Astrocyte (in vitro differentiated cells and primary cell): ENCODE results near the gene LPCAT3. TPM values are rescaled to one million over a fixed set of nuclear protein-coding genes. Genes with fewer than 3 reads are reported as not detected.

Experiments
- DNase-seq: peaks from one replicate; pipeline ENCODE4 v3.0.0-alpha.2; 2010; ENCODE audit warnings: low read depth
- FAIRE-seq: peaks from 2 replicates; lab custom pipeline; 2011; peaks lifted over from hg19 to GRCh38; lab: Jason Lieb, UNC
- H2AFZ ChIP-seq: 2 replicates; pipeline ENCODE4 v1.6.0; 2012; ENCODE audit warnings: low read depth, low read length, inconsistent platforms
- H3K27ac ChIP-seq: 2 replicates; pipeline ENCODE4 v1.5.1; 2011; ENCODE audit warnings: low read depth, low read length, inconsistent platforms
- H3K27me3 ChIP-seq: 2 replicates; pipeline ENCODE4 v1.6.0; 2011; ENCODE audit warnings: low read length, inconsistent platforms; ENCODE audit not compliant: insufficient read depth
- H3K36me3 ChIP-seq: 2 replicates; pipeline ENCODE4 v1.5.1; 2011; ENCODE audit warnings: low read length, inconsistent platforms; ENCODE audit not compliant: insufficient read depth
- H3K4me1 ChIP-seq: 2 replicates; pipeline ENCODE4 v1.5.1; 2011; ENCODE audit warnings: low read length, inconsistent platforms; ENCODE audit not compliant: insufficient read depth
- H3K4me2 ChIP-seq: 2 replicates; pipeline ENCODE4 v1.6.0; 2012; ENCODE audit warnings: low read length, inconsistent platforms
- H3K4me3 ChIP-seq: 2 replicates; pipeline ENCODE4 v1.5.1; 2011; ENCODE audit warnings: low read depth, mild to moderate bottlenecking, low read length, inconsistent platforms; ENCODE audit not compliant: insufficient read depth
- H3K79me2 ChIP-seq: 2 replicates; pipeline ENCODE4 v1.6.0; 2012; ENCODE audit warnings: mild to moderate bottlenecking, low read length, inconsistent platforms; ENCODE audit not compliant: insufficient read depth
- H3K9ac ChIP-seq: 2 replicates; pipeline ENCODE4 v1.6.0; 2012; ENCODE audit warnings: mild to moderate bottlenecking, low read length, inconsistent platforms
- H3K9me3 ChIP-seq: 2 replicates; pipeline ENCODE4 v1.5.1; 2012; ENCODE audit warnings: low read depth, mild to moderate bottlenecking, low read length, inconsistent platforms; ENCODE audit not compliant: insufficient read depth
- H4K20me1 ChIP-seq: 2 replicates; pipeline ENCODE4 v1.6.0; 2012; ENCODE audit warnings: low read length, inconsistent platforms; ENCODE audit not compliant: insufficient read depth
- H3K27ac Mint-ChIP-seq: one replicate; pipeline ENCODE4 v1.8.0; 2021; ENCODE audit warnings: mild to moderate bottlenecking, mixed read lengths; ENCODE audit not compliant: unreplicated experiment
- H3K27me3 Mint-ChIP-seq: one replicate; pipeline ENCODE4 v1.8.0; 2021; ENCODE audit warnings: low read depth, mixed read lengths; ENCODE audit not compliant: unreplicated experiment
- H3K36me3 Mint-ChIP-seq: one replicate; pipeline ENCODE4 v1.8.0; 2021; ENCODE audit warnings: low read depth, mixed read lengths; ENCODE audit not compliant: unreplicated experiment
- H3K4me1 Mint-ChIP-seq: one replicate; pipeline ENCODE4 v1.8.0; 2021; ENCODE audit warnings: low read depth, mixed read lengths; ENCODE audit not compliant: unreplicated experiment
- H3K4me3 Mint-ChIP-seq: one replicate; pipeline ENCODE4 v1.8.0; 2021; ENCODE audit warnings: mild to moderate bottlenecking, moderate library complexity, mixed read lengths; ENCODE audit not compliant: unreplicated experiment
- H3K9me3 Mint-ChIP-seq: one replicate; pipeline ENCODE4 v1.8.0; 2021; ENCODE audit warnings: mild to moderate bottlenecking, mixed read lengths; ENCODE audit not compliant: unreplicated experiment
- EZH2 ChIP-seq: IDR thresholded peaks from 2 replicates; pipeline ENCODE4 v1.6.1; 2012; ENCODE audit warnings: mild to moderate bottlenecking, low read length, inconsistent platforms; ENCODE audit not compliant: insufficient read depth
- total RNA-seq: library from RNA; stranded (reverse); gene quantifications from 2 replicates; pipeline ENCODE4 v1.2.1, GENCODE V29; 2021
- TF ChIP-seq, protein P1 (sequence below): IDR thresholded peaks from 2 replicates; pipeline ENCODE4 v1.5.1; 2011; ENCODE audit warnings: low read depth, mild to moderate bottlenecking, inconsistent platforms, low read length, moderate library complexity; ENCODE audit not compliant: insufficient read depth

The LPCAT3 gene
- total RNA-seq, 1 donor from 2014 or later = 26.2 TPM

GRCh38 chr12:6980075-6980474, 38.2 kb downstream of the LPCAT3 start:
- H3K4me3 Mint-ChIP-seq = no peak overlapping the region
- TF ChIP-seq EZH2 = no peak
- TF ChIP-seq, protein P1, sequence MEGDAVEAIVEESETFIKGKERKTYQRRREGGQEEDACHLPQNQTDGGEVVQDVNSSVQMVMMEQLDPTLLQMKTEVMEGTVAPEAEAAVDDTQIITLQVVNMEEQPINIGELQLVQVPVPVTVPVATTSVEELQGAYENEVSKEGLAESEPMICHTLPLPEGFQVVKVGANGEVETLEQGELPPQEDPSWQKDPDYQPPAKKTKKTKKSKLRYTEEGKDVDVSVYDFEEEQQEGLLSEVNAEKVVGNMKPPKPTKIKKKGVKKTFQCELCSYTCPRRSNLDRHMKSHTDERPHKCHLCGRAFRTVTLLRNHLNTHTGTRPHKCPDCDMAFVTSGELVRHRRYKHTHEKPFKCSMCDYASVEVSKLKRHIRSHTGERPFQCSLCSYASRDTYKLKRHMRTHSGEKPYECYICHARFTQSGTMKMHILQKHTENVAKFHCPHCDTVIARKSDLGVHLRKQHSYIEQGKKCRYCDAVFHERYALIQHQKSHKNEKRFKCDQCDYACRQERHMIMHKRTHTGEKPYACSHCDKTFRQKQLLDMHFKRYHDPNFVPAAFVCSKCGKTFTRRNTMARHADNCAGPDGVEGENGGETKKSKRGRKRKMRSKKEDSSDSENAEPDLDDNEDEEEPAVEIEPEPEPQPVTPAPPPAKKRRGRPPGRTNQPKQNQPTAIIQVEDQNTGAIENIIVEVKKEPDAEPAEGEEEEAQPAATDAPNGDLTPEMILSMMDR = no peak
- DNase-seq (no peak), FAIRE-seq (no peak)
- Histone ChIP-seq H3K36me3 (peaks cover 43% of the 10 kb centered on the region), H3K4me1 (no peaks in the 10 kb centered on the region), H3K4me3 (no peak overlapping the region), H3K27me3 (no peaks in the 10 kb centered on the region), H2AFZ (no peak overlapping the region), H3K79me2 (no peaks in the 10 kb centered on the region), H4K20me1 (no peaks in the 10 kb centered on the region), H3K4me2 (no peak overlapping the region), H3K9ac (no peak overlapping the region), H3K27ac (no peak overlapping the region), H3K9me3 (no peaks in the 10 kb centered on the region)
- H3K36me3 Mint-ChIP-seq = peaks cover 17% of the 10 kb centered on the region
- no peaks in the 10 kb centered on the region for H3K27me3 Mint-ChIP-seq
- H3K4me1 Mint-ChIP-seq = no peaks in the 10 kb centered on the region
- no peaks in the 10 kb centered on the region for H3K9me3 Mint-ChIP-seq
- H3K27ac Mint-ChIP-seq = no peak overlapping the region

GRCh38 chr12:6979453-6979852, 38.8 kb downstream of the LPCAT3 start:
- Mint-ChIP-seq H3K36me3 (peaks cover 17% of the 10 kb centered on the region), H3K27ac (no peak overlapping the region), H3K4me3 (no peak overlapping the region), H3K27me3 (no peaks in the 10 kb centered on the region), H3K4me1 (no peaks in the 10 kb centered on the region), H3K9me3 (no peaks in the 10 kb centered on the region)
- FAIRE-seq (no peak), DNase-seq (no peak)
- Histone ChIP-seq H3K4me1 (no peaks in the 10 kb centered on the region), H3K4me3 (no peak overlapping the region), H3K9me3 (no peaks in the 10 kb centered on the region), H3K27me3 (no peaks in the 10 kb centered on the region), H4K20me1 (no peaks in the 10 kb centered on the region), H3K79me2 (no peaks in the 10 kb centered on the region), H3K36me3 (peaks cover 50% of the 10 kb centered on the region), H2AFZ (no peak overlapping the region), H3K9ac (no peak overlapping the region), H3K4me2 (no peak overlapping the region), H3K27ac (no peak overlapping the region)
- TF ChIP-seq, protein P1 = no peak
- no peak for TF ChIP-seq EZH2

DNA sequence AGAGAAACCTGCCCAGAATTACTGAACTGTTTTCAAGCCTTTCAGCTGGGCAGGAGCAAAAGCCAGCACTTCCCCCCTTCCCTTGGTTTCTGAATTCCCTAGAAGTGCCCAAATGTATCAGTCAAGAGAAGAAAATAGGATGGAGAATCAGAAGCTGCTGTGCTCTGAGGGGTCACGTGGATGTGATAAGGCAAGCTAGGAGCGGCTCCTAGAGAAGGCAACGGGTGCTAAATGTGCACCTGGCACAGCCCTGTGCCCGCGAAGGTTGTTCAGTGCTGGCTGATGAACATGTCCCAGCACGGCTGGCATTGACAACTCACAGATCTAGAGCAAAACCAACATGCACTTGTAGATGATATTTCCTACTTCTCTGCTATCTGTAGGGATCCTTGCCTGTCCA, 39.3 kb downstream of the LPCAT3 start:
- H3K79me2 ChIP-seq = peaks cover 4% of the 10 kb centered on the region
- no peaks in the 10 kb centered on the region for H3K27me3 ChIP-seq
- H3K36me3 ChIP-seq = peaks cover 54% of the 10 kb centered on the region
- FAIRE-seq = no peak
- no peaks in the 10 kb centered on the region for H3K4me1 ChIP-seq
- no peaks in the 10 kb centered on the region for H3K9me3 ChIP-seq
- no peak overlapping the region for H3K4me3 Mint-ChIP-seq
- no peaks in the 10 kb centered on the region for H3K9me3 Mint-ChIP-seq
- H3K4me1 Mint-ChIP-seq = no peaks in the 10 kb centered on the region
- no peak overlapping the region for H3K4me3 ChIP-seq
- H3K27ac ChIP-seq = no peak overlapping the region
- H4K20me1 ChIP-seq = no peaks in the 10 kb centered on the region
- no peak overlapping the region for H3K4me2 ChIP-seq
- H3K27ac Mint-ChIP-seq = no peak overlapping the region
- no peak for DNase-seq
- no peak for TF ChIP-seq EZH2
- TF ChIP-seq, protein P1 = no peak
- no peak overlapping the region for H3K9ac ChIP-seq
- no peak overlapping the region for H2AFZ ChIP-seq
- no peaks in the 10 kb centered on the region for H3K27me3 Mint-ChIP-seq
- H3K36me3 Mint-ChIP-seq = peaks cover 17% of the 10 kb centered on the region
